Measurements from ENCODE around the gene APH1B.

DNA sequence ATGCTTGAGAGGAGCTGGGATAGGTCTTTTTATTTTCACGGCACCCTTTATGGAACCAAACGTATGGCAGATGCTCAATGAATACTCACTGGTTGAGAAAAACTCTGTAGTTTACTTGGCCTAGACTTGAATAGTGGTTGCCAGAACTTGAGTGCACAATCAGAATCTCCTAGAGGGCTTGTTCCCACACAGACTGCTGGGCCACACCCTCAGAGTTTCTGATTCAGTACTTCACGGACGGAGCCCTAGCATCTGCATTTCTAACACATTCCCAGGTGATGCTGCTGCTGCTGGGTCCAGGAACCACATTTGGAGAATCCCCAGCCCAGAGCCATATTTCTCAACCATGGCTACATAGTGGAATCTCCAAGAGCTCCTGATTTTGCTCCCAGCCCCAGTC is 79.7 kb downstream of the APH1B start:
- TF ChIP-seq TOX (CRISPR knock-in tag; IDR thresholded peaks at IDR 0.05; ENCODE audit: borderline replicate concordance) (no peak), CSDC2 (CRISPR knock-in tag; IDR thresholded peaks at IDR 0.05) (no peak), ARNTL (CRISPR knock-in tag; IDR thresholded peaks at IDR 0.05; ENCODE audit: borderline replicate concordance, low read depth) (no peak), BACH2 (CRISPR knock-in tag; IDR thresholded peaks at IDR 0.05; ENCODE audit: borderline replicate concordance) (no peak), ZFP30 (CRISPR knock-in tag; IDR thresholded peaks at IDR 0.05) (no peak), PPARA (CRISPR knock-in tag; IDR thresholded peaks at IDR 0.05; ENCODE audit: borderline replicate concordance) (no peak), ZNF565 (CRISPR knock-in tag; conservative IDR thresholded peaks at IDR 0.05; ENCODE audit: low read depth) (no peak), ZFP3 (CRISPR knock-in tag; IDR thresholded peaks at IDR 0.05) (no peak), ZNF70 (CRISPR knock-in tag; IDR thresholded peaks at IDR 0.05) (no peak), OSR1 (CRISPR knock-in tag; IDR thresholded peaks at IDR 0.05) (no peak)
- TF ChIP-seq, protein P1, sequence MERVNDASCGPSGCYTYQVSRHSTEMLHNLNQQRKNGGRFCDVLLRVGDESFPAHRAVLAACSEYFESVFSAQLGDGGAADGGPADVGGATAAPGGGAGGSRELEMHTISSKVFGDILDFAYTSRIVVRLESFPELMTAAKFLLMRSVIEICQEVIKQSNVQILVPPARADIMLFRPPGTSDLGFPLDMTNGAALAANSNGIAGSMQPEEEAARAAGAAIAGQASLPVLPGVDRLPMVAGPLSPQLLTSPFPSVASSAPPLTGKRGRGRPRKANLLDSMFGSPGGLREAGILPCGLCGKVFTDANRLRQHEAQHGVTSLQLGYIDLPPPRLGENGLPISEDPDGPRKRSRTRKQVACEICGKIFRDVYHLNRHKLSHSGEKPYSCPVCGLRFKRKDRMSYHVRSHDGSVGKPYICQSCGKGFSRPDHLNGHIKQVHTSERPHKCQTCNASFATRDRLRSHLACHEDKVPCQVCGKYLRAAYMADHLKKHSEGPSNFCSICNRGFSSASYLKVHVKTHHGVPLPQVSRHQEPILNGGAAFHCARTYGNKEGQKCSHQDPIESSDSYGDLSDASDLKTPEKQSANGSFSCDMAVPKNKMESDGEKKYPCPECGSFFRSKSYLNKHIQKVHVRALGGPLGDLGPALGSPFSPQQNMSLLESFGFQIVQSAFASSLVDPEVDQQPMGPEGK (CRISPR knock-in tag; IDR thresholded peaks at IDR 0.05; ENCODE audit: borderline replicate concordance) = no peak
- TF ChIP-seq, protein P2, sequence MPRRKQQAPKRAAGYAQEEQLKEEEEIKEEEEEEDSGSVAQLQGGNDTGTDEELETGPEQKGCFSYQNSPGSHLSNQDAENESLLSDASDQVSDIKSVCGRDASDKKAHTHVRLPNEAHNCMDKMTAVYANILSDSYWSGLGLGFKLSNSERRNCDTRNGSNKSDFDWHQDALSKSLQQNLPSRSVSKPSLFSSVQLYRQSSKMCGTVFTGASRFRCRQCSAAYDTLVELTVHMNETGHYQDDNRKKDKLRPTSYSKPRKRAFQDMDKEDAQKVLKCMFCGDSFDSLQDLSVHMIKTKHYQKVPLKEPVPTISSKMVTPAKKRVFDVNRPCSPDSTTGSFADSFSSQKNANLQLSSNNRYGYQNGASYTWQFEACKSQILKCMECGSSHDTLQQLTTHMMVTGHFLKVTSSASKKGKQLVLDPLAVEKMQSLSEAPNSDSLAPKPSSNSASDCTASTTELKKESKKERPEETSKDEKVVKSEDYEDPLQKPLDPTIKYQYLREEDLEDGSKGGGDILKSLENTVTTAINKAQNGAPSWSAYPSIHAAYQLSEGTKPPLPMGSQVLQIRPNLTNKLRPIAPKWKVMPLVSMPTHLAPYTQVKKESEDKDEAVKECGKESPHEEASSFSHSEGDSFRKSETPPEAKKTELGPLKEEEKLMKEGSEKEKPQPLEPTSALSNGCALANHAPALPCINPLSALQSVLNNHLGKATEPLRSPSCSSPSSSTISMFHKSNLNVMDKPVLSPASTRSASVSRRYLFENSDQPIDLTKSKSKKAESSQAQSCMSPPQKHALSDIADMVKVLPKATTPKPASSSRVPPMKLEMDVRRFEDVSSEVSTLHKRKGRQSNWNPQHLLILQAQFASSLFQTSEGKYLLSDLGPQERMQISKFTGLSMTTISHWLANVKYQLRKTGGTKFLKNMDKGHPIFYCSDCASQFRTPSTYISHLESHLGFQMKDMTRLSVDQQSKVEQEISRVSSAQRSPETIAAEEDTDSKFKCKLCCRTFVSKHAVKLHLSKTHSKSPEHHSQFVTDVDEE (CRISPR knock-in tag; IDR thresholded peaks at IDR 0.05) = no peak
